HL-60 (cell line): ENCODE results near the gene SAFB.
A peak's percentile ranks its signal among the peaks of the same experiment; 100 is the strongest.

ENCODE experiments used
- POLR2AphosphoS5 ChIP-seq: IDR thresholded peaks from 2 replicates; pipeline ENCODE4 v1.6.1; 2012; ENCODE audit warnings: low read depth
- SPI1 ChIP-seq: IDR thresholded peaks from 2 replicates; pipeline ENCODE4 v1.6.1; 2012; ENCODE audit warnings: low read depth, mild to moderate bottlenecking, borderline replicate concordance
- TF ChIP-seq, protein P1 (sequence below): IDR thresholded peaks from one replicate; pipeline ENCODE4 v1.5.1; 2011; ENCODE audit warnings: low read length, control low read depth, inconsistent platforms; ENCODE audit not compliant: insufficient read depth
- TF ChIP-seq, protein P2 (sequence below): IDR thresholded peaks from 2 replicates; pipeline ENCODE4 v1.6.1; 2012; ENCODE audit warnings: low read depth; ENCODE audit not compliant: insufficient replicate concordance

DNA sequence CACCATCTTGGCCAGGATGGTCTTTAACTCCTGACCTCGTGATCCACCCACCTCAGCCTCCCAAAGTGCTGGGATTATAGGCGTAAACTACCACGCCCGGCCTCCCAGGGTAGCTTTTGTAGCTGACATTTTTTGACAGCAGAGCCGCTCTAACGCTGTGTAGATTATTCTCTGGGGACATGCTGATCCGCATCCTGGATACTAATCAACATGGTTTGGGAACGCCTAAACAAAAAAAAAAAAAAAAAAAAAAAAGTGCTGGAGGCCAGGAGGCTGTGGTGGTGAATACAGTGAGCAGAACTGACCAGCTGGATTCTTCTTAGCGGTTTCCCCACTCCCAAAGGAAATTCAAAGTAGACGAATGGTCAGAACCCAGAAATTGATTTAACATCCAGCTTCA, 91.9 kb downstream of the SAFB start:
- TF ChIP-seq, protein P1, sequence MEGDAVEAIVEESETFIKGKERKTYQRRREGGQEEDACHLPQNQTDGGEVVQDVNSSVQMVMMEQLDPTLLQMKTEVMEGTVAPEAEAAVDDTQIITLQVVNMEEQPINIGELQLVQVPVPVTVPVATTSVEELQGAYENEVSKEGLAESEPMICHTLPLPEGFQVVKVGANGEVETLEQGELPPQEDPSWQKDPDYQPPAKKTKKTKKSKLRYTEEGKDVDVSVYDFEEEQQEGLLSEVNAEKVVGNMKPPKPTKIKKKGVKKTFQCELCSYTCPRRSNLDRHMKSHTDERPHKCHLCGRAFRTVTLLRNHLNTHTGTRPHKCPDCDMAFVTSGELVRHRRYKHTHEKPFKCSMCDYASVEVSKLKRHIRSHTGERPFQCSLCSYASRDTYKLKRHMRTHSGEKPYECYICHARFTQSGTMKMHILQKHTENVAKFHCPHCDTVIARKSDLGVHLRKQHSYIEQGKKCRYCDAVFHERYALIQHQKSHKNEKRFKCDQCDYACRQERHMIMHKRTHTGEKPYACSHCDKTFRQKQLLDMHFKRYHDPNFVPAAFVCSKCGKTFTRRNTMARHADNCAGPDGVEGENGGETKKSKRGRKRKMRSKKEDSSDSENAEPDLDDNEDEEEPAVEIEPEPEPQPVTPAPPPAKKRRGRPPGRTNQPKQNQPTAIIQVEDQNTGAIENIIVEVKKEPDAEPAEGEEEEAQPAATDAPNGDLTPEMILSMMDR = no peak
- TF ChIP-seq, protein P2, sequence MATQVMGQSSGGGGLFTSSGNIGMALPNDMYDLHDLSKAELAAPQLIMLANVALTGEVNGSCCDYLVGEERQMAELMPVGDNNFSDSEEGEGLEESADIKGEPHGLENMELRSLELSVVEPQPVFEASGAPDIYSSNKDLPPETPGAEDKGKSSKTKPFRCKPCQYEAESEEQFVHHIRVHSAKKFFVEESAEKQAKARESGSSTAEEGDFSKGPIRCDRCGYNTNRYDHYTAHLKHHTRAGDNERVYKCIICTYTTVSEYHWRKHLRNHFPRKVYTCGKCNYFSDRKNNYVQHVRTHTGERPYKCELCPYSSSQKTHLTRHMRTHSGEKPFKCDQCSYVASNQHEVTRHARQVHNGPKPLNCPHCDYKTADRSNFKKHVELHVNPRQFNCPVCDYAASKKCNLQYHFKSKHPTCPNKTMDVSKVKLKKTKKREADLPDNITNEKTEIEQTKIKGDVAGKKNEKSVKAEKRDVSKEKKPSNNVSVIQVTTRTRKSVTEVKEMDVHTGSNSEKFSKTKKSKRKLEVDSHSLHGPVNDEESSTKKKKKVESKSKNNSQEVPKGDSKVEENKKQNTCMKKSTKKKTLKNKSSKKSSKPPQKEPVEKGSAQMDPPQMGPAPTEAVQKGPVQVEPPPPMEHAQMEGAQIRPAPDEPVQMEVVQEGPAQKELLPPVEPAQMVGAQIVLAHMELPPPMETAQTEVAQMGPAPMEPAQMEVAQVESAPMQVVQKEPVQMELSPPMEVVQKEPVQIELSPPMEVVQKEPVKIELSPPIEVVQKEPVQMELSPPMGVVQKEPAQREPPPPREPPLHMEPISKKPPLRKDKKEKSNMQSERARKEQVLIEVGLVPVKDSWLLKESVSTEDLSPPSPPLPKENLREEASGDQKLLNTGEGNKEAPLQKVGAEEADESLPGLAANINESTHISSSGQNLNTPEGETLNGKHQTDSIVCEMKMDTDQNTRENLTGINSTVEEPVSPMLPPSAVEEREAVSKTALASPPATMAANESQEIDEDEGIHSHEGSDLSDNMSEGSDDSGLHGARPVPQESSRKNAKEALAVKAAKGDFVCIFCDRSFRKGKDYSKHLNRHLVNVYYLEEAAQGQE = no peak
- 0 out of 2 replicates have a peak, but pooled peaks have one; percentile 1 for TF ChIP-seq POLR2AphosphoS5
- TF ChIP-seq SPI1 = no peak
